Stimulated activated CD4-positive, alpha-beta T cell treated with anti-CD3 and anti-CD28 coated beads, Interleukin-1b, Interleukin-23, amount 100 ng/mL, for 4 hours (primary cell): ENCODE measurements around the gene SEPTIN10.
"Not testable (repeated sequence)": the region's sequence is repeated elsewhere in the genome, so short reads cannot be mapped to it uniquely, and the experiment has no call there.

Source experiments
- DNase-seq, 2 donors: peaks; one replicate each; pipeline ENCODE4 v3.0.0-alpha.2; 2020; ENCODE audit warnings: low read depth in 2 of 2

Gene SEPTIN10

DNA sequence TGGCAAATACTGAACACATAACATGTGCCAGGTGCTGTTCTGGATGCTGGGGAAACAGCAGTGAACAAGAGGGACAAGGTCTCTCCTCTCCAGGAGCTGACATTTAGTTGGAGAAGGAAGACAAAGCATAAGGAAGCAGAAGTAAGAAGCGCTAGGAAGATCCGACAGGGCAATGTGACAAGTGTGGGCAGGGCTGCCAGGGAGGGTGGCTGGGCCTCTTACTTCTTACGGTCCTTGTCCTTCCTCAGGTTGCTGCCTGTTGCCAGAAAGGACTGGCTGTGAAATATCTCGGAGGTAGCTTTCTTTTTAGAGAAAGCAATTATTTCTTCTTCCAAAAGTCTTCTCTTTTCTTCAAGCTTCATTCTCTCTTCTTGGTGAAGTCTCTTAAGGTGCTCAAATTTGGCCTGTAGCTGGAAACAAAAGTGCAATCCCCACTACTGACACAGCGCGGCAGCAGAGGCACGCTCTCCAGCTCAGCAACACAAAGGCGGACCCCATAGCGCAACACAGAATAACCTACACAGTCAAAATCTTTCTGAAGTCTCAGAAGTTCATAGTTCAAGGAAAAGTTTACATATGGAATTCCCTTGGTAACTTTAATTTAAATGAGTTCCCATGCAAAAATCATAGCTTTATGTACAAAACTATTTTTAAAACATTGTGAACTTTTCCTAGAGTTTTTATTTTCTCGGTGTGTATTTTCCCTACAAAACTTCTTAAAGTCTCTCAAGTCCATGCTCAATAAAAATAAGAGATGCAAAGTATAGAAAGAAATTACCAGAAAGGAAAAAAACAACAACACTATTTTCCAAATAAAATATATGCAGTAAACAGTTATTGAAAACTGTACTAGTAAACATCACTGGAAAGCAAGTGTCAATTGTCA lies 67.7 kb downstream of the SEPTIN10 start:
- peak; percentile 40 to 51 for DNase-seq

DNA sequence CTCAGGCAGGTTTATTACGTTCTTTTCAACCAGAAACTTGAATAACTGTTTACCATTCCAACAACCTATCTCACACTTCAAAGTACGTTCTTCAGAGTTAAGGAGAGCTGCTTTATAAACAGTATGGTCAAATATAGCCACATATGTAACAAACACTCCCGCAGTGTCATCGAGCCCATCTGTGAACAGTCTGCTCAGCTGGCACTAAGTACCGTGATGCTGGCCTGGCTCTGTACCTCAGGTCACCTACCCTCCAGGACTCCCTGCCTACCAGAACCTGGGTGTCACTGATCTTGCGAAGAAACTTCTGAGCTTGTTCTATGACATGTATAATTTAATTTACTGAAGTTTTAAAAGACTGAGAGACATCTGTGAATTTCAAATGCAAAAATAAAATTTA lies 71.4 kb downstream of the SEPTIN10 start:
- DNase-seq = no peak

DNA sequence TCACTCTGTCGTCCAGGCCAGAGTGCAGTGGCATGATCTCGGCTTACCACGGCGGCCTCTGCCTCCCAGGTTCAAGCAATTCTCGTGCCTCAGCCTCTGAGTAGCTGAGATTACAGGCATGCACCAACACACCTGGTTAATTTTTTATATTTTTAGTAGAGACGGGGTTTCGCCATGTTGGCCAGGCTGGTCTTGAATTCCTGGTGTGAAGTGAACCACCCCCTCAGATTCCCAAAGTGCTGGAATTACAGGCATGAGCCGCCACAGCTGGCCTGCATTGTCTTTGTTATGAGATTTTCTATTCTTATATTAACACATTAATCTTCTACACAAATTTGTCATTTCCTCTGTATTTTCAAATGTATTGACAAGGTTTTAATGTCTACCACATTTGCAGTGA lies 75.2 kb downstream of the SEPTIN10 start:
- no peak for DNase-seq

DNA sequence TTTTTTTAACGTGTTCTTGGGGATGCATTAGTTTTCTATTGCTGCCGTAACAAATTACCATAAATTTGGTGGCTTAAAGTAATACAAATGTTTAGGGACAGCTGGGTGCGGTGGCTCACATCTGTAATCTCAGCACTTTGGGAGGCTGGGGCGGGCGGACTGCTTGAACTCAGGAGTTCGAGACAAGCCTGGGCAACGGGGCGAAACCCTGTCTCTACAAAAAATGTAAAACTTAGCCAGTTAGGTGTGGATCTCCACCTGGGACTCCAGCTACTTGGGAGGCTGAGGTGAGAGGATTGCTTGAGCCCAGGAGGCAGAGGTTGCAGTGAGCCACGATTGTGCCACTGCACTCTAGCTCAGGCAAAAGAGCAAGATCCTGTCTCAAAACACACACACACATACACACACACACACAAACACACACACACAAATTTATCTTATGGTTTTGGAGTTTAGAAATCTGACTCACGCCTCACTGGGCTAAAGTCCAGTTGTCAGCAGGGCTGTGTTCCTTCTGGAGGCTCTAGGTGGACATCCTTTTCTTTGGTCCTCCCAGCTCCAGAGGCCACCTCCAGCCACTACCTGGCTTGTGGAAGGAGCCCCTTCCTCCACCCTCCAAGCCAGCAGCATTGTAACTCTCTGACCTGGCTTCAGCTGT lies 76.1 kb downstream of the SEPTIN10 start:
- DNase-seq = no peak

DNA sequence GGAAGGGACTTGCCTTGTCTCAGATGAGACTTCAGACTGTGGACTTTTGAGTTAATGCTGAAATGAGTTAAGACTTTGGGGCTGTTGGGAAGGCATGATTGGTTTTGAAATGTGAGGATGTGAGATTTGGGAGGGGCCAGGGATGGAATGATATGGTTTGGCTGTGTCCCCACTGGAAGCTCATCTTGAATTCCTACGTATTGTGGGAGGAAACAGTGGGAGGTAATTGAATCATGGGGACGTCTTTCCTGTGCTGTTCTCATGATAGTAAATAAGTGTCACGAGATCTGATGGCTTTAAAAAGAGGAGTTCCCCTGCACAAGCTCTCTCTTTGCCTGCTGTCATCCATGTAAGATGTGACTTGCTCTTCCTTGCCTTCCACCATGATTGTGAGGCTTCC lies 77.2 kb downstream of the SEPTIN10 start:
- not testable (repeated sequence) for DNase-seq

DNA sequence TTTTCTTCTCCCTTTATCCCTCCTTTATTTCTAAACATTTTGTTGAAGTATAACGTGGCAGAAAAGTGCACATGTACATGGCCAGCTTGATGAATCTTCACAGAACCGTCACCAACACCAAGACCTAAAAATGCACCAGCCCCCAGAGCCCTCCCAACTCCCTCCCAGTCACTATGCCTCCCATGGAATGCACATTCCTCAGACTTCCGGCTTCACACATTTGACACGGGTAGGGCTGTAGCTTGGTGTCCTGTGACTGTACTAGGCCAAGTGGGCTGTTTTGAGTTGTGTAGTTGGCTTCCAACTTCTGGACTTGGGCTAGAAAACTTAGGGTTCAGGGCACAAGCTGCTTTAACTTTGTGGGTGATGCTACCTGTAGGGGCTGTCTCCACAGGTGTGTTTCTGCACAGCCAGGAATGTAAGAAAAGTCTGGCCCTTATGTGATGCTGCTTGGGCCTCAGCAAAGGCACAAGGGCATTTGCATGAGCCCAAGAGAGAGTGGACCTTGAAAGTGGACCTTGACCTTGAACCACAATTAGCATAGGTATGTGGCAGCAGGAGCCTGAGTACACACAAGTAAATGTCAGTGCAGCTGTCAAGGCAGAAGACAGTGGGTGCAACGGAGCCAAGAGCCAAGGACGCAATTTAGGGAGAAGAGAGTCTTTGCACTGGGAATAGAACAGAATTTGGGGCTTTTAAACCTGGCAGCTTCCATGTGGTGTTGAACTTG lies 78.4 kb downstream of the SEPTIN10 start:
- no peak for DNase-seq

DNA sequence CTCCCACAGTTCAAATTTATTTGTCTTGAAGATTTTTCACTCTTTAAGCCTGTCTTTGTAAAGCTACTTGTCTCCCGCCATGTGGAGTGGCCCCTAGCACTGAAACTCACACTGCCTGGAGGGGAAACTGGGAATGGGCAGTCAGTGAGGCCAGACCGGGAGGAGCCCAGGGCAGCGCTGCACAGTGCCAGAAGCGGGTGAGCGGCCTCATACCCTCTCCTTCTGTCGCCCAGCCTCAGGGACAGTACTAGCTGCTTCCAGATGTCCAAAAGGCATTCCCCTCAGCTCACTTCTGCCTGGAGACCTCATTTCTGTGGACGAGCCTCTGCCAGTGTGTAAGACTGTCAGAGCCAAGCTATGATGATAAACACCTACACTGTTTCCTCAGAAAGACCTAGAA lies 79.9 kb downstream of the SEPTIN10 start:
- DNase-seq = no peak

DNA sequence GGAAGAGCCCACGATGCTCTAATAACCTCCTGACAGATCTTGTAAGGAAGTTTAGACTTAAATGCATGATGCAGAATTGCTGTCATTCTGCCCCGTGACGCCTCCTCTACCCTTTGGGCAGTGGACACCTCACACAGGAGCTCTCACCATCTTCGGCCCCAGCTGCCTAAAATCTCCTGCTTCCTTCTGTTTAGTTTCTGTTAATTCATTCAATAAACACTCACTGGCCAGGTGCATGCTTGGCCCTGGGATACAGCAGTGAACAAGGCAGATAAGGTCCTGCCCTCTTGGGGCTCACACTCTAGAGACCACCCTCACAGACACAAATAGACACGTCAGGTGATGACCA lies 81.1 kb downstream of the SEPTIN10 start:
- DNase-seq = no peak

DNA sequence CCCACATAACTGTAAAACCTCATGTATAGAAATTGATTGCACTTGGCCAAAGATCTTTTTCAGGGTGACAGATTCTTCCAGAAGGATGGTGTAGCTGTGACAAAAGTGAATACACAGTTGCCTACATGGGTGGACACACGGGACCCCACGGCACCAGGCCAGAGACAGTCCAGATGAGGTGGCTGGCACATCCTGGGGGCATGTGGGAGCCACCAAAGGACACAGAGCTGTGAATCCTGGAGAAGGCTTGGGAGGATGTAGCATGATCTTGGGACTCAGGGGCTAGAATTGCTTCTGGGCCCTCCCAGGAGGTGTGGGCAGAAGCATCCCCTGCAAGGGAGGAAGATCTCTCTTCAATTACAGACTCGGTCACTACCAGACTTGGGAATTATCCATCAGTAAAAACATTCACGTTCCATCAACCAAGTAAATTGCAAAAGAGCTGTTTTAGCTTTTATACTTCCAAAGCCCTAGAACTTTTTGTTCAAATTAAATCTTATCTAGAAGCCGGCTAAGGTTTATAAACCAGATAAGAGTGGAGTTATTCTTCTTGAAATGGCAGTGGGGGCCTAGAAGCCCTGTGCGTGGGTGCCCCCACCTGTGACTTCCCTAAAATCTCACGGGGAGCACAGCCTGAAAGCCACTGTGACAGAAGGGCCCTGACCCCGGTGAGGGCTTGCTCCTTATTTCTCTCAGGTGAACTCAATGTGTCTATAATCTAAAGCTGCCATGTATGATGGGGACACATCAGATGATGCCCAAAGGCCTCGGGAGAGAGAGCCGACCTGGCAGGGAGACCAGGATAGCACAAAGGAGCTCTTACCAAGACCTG lies 81.7 kb downstream of the SEPTIN10 start:
- no peak for DNase-seq

DNA sequence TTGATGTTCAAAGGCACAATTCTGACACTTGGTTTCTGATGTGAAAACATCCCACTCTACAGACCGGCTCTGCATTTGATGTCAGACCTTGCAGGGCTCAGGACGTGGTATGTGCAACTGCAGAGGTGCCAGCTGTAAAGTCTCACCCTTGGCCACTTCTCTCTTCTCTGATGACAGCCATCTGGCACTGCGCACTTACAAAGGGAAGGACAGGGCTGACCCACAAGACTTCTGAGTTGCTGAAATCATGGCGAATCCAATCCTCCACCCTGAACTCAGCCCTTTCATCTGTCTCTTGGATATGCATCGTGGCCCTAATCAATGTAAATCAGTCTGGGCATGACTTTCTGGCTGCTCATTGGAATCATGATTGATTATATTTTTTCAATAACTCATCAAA lies 82.5 kb downstream of the SEPTIN10 start:
- DNase-seq = no peak

DNA sequence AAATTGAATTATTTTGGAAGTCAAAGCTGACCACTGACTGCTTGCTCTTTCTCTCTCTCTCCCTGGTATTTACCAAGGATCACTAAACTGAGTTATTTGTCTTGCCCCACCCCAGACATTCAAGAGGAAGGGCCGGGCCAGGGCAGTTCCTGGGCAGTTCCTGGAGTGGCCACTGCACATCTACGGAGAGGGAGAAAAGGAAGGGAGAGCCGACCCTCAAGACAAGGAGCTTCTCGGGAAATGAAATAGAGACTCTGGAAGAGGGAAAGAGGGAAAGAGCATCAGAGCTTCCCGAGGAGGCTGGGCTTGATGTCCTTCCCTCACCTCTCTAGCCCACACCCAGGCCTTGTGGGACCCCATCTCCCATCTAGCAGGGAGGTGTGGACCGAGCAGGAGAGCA lies 83.1 kb downstream of the SEPTIN10 start:
- no peak for DNase-seq

DNA sequence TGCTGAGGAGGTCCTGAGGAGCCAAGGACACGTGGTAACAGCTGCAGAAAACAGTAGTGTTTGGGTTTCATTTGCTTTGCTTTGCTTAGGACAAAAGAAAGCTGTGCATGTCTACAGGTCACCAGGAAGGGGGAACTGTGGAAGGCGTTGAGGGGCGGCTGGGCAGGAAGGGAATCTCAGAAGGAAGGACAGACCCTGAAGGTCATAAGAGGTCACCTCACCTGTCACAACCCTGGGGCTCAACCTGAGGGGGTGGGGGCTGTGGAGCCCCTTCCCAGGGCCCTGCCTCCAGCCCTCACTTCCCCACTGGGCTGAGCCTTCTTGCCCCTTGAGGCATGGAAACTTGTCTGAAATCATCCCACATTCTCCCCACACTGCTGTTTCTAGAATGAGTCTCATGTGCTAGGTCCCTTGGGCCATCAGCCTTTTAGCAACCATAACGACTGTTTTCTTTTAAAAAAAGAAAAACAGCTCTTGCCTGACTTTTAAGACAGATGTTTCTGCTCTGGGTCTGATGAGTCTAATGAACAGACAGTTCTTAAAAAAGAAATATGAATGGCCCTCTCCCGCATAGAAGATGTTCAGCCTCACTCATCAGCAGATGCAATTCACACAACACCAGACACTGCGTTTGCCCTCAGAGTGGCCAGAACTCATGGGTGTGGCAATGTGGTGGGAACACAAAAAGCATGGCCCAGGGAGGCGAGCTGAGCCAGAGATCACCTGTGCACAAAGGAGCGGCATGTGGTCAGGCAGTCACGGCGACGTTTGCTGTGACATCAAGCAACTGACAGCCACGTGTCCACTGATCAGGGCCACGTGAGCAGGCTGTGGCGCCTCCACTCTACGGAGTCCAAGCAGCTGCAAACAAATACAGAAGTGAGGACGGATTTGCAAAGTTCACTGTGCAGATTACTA lies 84.0 kb downstream of the SEPTIN10 start:
- no peak for DNase-seq

DNA sequence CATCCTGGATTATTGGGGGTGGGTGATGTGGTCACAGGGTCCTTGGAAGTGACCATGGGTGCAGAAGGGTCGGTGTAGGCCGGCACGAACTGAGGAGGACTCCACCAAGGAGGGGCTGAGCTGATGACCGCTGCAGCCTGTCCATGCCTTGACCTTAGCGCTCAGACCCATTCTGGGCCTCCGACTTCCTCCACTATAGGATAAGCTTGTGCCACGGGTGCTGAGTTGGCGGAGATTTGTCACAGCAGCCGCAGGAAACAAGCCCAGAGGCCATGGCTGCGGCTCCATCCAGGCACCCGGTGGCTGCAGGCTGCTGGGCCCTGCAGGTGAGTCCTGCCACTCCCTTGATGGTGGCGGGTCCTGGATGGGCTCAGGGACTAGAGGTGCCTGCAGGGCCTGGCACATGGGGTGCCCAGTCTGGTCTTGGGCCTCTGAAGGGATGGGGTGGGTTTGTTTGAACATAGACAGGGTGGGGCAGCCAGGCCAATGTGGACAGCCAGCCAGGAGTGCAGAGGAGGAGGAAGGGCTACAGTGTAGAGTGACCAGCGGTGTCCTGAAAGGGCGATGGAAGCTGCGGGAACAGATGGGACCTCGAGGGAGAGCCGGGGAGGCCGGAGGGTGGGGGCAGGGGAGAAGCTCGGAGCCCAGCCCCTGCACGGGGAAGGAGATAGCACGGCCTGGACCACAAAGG lies 84.8 kb downstream of the SEPTIN10 start:
- DNase-seq = no peak

DNA sequence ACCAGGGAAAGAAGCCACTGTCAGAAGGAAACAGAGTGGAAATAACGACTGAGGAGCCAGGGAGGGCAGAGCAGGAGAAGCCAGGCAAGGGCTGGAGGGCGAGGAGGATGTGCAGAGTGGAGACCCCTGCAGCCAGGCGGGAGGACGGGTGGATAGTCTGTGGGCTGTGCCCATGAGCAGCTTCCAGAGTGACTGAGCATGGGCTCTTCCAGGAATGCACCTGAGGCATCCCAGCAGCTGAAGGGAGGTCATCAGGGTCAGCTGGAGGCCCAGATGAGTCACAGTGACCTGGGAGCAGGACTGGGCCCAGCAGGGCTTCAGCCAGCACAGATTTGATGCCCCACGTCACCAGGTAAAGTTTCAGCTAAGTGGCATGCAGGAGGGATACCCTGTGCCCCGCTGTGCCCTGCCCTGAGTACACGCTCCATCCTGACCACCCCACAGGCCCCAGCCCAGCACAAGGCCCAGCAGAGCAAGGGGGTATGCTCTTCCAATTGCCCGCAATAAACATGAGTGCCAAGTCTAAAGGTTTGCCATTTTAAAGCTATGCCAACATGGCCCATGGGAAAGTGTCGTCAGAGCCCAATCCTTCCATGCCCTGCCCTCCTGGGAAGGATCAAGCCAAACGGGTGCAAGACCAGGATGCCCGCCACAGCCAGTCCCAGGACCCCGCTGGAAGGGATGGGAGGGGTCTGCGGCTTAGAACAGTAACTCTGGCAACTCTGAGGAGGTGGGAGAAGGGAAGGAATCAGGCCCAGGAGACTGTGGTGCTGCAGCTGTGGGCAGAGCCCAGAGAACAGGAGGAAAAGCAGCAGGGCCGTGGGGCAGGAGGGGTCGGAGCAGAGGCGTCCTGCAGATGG lies 85.7 kb downstream of the SEPTIN10 start:
- no peak for DNase-seq

DNA sequence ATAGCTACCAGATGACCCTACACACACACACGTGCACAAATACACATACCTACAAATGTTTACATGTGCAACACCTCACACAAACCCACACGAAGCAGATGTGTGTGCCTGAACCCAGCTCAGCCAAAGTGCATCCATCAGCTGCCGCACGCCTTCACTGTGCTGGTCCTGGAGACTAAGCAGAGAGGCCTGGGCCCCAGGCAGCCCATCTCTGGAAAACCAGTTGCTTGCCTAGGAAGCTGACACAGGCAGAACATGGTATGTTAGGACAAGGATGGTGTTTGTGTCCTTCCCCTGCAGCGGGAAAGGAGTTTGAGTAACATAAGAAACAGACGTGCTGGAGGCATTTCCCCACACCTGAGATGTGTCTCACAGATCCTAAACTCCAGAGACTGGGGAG lies 86.7 kb downstream of the SEPTIN10 start:
- no peak for DNase-seq

DNA sequence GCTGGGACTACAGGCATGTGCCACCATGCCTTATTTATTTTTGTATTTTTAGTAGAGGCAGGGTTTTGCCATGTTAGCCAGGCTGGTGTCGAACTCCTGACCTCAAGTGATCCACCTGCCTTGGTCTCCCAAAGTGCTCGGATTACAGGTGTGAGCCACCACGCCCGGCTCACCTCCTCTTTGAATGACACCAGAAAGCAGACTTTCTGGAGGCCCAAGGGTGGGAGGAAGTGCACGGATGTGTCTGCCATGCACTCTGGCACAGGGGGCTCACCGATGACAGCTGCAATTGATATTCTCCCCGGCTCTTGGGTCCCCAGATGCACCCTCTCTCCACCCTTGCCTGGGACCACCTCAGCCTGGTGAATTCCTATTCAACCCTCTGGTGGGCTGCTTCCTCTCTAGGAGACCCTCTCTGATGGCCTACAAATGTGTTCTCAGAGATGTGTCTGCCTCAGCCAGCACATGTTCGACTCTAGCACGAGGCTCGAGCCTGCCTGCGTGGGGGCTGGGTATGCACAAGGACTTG lies 87.3 kb downstream of the SEPTIN10 start:
- DNase-seq = no peak

DNA sequence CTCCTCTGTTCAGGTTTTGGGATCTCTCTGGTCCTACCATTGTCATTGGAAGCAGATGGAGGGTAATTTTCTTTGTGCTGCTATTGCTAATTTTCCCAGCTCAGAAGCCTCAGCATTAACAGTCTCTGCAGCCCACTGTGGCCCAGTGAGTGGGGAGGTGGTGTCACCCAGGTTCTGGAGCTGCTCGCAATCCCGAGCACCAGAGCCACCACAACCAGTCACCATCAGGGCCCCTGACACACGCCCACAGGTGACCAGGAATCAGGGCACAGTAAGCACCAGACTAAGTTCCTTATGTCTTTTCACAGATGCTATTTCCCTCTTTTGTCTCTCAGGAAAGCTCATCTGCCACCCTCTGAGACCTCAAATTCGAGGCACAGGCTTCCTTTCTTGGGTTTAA lies 87.9 kb downstream of the SEPTIN10 start:
- no peak for DNase-seq

DNA sequence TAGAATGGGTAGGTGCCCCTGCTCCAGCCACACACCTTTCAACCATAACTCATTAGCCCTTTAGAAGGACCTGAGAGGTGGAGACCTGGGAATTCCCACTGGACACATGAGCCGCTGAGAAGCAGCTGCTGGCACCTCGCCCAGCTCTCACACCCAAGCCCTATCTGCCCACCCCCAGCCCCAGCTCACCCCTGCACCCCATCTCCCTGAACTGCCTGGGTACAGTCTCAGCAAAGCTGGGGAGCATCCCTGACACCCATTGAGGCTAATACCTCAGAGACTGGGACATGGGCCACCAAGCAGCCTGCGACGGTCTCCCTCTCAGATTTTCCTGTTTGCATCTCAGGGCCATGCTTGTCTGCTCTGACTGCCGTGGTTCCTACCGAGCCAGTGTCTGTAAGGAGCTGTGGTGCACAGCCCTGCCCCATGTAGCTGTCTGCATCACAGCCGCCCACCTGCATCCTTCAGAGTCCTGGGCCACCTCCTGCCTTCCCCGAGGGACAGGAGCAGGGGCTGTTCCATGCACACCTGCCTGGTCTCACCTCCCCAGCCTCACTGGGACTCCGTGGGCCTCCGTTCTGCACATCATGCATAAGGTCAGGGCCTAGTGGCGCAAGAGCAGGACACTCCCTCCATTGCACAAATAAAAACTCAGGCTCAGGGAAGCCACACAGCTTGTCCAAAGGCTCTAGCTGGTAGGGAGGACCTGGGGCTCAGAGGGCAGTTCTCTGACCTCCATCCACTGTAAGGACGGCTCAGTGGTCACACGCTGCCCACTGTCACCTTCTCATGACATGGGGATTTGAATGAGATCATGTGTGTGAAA lies 90.0 kb downstream of the SEPTIN10 start:
- DNase-seq = no peak
